Measurements from ENCODE around the gene EPG5. TPM values are rescaled to one million over a fixed set of nuclear protein-coding genes. Genes with fewer than 3 reads are reported as not detected.
"Not testable (repeated sequence)": the region's sequence is repeated elsewhere in the genome, so short reads cannot be mapped to it uniquely, and the experiment has no call there.

EPG5 gene
- total RNA-seq, 1 experiment from 2014 or later = 11.0 TPM

- DNase-seq (ENCODE audit: extremely low read depth, low read depth) = no peak
Observed at GRCh38 chr18:45841765-45842442, 125.2 kb downstream of the EPG5 start.

GRCh38 chr18:45841060-45841764 is 125.9 kb downstream of the EPG5 start:
- DNase-seq (ENCODE audit: extremely low read depth, low read depth) = no peak

DNA sequence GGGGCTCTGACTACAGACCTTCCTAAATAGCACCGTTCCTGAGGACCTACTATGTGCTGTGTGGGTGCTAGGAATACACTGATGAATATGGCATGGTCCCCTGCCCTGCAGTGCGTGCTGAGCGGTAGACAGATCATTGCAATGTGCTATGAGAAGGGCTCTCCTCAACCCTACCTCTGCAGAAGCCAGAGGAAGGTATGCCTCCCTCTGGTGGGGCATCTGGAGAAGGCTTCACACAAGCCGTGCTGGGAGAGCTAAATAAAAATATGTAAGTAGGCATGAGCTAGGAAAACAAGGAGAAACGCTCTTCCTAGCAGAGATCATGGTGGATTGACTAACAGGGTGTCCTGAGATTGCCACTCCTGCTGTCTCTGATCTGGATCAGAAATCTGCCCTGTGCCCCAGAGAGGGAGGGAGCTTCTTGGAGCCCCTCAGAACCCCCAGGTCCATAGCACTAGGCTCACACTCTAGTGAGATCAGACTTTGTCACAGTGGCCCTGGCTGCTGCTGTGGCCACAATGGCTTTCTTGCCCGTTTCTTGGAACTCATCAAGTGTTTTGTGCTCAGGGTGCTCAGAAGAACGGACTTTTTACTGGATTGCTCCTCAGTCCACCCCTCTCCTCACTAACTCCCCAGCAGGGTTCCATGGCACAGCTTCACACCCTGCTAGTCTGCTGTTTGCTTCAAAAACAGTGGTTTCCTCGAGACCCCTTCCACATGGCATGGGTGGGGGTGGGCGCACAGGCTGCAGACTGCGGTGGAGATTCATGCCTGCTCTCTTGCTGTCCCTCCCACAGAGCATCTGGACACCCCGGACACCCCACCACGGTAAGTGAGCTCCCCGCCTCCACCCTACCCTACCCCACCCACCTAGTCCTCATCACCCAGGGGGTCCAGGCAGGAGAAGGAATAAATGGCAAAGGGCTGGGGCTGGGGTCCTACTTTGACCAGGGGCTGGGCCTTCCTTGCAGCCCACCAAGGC is 127.4 kb downstream of the EPG5 start:
- DNase-seq (ENCODE audit: extremely low read depth, low read depth) = no peak

GRCh38 chr18:45838302-45839070 is 128.6 kb downstream of the EPG5 start:
- no peak for DNase-seq (ENCODE audit: extremely low read depth, low read depth)

GRCh38 chr18:45837283-45838070 is 129.7 kb downstream of the EPG5 start:
- DNase-seq (ENCODE audit: extremely low read depth, low read depth) = peak; percentile 13

DNA sequence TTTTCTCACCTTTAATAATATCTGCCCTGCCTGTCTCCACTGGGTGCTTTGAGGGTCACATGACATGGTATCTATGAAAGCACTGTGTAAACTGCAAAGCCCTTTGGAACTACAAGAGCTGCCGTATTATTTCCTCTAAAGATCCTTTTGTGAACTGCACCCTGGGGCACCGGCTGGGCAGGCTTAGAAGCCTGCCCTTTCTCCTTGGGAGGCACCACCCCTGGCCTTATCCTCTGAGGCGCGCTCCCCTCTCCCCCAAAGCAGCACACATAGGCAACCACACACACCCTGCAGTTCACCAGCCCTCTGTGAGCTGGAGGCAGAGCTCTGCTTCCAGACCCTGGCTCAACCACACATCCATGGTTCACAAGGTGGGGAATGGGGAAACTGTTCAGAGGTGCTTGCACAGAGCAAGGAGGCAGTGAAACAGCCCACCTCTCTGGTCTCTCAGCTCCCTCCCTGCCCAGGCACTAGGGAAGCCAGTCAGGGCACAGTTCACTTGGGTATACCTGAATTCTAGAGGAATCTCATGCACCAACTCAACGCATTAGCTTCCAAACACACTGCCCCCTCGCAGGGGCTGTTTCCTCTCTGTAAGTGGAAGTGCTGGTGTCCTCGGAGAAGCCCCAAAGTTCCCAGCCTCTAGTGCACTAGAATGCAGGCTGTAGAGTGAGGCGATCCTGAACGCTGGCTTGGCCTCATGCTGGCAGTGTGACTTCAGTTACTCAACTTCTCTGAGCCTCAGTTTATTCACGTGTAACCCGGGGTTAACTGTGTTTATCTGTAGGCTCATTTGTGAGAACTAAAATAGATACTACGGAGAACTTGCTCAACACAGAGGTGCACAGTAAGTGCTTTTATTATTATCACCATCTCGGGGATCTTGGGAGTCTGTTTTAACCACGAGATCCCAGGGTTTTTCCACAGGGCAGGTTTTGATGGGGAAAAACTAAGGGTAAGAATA is 130.6 kb downstream of the EPG5 start:
- no peak for DNase-seq (ENCODE audit: extremely low read depth, low read depth)

DNA sequence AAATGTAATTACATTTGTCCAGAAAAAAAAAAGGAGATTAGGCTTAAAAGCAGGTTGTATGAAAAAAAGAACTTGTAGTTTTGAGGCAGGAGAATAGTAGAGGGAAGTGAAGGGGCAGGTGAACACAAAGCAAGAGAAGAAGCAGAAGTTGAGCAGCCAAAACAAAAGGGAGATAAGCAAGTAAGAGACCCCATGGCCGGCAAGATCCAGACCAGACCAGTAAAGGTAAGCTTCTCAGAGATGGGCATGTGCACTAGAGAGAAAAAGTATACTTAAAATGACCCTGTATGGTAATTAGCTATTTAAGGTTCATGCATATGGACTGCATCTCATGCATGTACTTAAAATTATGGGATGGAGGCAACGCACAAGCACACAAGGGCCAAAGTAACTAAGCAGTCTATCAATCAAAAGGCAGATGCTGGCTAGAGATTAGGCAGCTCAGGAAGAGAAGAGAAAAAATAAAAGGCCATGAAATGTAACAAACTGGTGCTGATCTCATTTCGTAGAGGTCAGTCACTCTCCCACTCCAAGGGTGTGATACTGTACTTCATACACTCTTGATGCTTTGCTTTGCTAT is 132.0 kb downstream of the EPG5 start:
- no peak for DNase-seq (ENCODE audit: extremely low read depth, low read depth)

- DNase-seq (ENCODE audit: extremely low read depth, low read depth) = no peak
Observed at GRCh38 chr18:45834306-45834705, 132.8 kb downstream of the EPG5 start.

DNA sequence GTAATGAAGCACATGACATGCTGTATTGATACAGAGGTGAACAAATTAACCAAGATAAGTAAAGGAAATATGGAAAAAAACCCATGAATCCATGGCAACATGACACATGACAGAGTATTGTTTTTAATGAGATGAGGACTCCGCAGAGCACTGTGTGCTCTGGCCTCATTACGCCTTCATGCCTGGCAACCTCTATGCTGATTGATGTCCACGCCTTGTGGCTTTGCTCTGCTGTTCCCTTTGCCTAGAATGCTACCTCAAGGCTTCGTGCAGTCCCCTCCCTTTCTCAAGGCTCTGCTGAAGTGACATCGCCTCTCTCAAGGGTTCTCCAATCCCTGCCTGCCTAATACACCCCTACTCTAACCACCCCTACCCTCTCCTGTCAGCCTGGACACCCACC is 133.3 kb downstream of the EPG5 start:
- no peak for DNase-seq (ENCODE audit: extremely low read depth, low read depth)

DNA sequence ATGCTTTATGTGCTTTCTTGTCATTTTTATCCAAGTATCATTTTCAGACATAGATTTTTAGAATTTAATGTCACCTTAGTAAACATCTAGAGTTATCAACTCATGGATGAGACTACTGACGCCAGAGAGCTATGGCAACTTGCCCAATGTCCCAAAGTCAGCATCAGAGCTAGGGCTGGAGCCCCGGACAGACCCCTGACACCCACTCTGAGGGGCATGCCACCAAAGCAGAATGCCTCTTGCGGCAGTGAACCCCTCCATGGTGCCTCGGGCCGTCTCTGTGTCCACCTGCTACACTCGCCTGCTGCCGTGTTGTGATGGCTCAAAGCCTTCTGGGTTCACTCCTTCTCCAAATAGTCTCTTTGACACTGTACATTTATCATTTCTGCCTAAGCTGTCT is 136.2 kb downstream of the EPG5 start:
- no peak for DNase-seq (ENCODE audit: extremely low read depth, low read depth)

DNA sequence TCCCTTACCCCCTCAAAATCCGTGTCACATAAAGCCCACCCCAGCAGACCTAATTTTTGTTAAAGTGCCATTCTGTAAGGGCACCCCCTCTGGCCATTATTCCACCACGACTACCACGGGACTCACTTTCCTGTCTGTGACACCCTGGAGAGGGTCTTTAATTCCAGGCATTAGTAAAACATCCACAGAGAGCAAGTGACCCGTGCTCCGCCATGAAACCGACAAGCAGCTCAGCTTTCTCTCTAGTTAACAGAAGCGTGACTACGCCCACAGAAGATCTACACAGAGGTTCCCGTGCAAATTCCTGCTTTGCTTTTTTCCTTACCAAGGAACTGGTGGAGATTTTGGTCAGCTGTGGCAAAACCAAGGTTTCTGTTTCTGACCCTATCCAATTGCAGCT is 137.3 kb downstream of the EPG5 start:
- no peak for DNase-seq (ENCODE audit: extremely low read depth, low read depth)

DNA sequence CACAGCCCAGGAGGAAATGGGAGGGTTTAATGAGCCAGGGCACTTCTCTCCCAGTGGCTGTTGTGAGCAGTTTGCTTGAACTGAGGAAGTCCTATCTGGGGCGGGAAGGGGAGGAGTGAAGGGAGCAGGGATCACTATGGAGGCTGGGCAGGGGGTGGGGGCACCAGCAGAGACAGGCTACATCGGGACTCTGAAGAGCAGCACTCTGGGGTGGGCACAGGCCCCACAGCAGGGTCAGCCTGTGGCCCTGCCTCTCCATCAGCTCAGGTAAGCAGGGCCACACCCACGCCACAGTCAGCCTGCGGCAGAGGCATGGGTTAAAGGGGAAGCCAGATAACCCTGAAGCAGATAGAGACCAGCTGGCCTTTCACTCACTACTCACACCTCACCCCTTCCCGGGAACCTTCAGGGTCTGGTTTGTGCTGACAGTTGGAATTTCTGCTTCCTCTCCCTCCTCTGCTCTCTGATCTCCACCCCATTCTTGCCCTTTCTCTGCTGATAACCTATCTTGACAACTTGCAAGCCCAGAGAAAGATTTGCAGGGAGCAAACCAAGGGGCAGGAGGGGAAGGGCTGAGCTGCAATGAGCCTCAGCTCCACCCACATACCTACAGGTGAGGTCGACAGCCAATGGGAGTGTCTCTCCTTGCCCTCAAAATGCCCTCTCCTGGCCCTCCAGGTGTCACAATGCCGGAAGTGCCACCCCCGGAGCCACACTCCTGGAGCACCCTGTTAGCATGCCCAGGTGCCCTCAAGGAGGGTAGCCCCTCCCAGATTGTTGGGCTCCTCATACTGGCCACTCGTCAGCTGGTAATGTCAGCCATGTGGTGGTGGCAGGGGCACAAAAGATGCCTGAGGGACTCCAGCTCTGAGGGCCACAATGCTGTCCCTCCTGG is 138.0 kb downstream of the EPG5 start:
- no peak for DNase-seq (ENCODE audit: extremely low read depth, low read depth)

- DNase-seq (ENCODE audit: extremely low read depth, low read depth) = not testable (repeated sequence)
Observed at GRCh38 chr18:45826716-45827115, 140.4 kb downstream of the EPG5 start.

- DNase-seq (ENCODE audit: extremely low read depth, low read depth) = no peak
Observed at GRCh38 chr18:45826084-45826483, 141.0 kb downstream of the EPG5 start.

- no peak for DNase-seq (ENCODE audit: extremely low read depth, low read depth)
Observed at GRCh38 chr18:45825258-45826044, 141.7 kb downstream of the EPG5 start, which contains the start of gene SIGLEC15. Gene SIGLEC15 (plus strand): TSS chr18:45825675. CDS start chr18:45825729, 54 bp downstream.

GRCh38 chr18:45821711-45822110 is 145.4 kb downstream of the EPG5 start:
- no peak for DNase-seq (ENCODE audit: extremely low read depth, low read depth)
